ENCODE measurements around the gene FBRSL1. TPM values are rescaled to one million over a fixed set of nuclear protein-coding genes. Genes with fewer than 3 reads are reported as not detected.

Gene FBRSL1
- total RNA-seq, 1 experiment from 2014 or later: 130 TPM

GRCh38 chr12:132452596-132453350 lies 37.2 kb upstream of the FBRSL1 start:
- Histone ChIP-seq H3K27me3 (replicated peaks; ENCODE audit: insufficient read depth, low read depth, low read length, poor library complexity) (no peaks in the 10 kb centered on the region), H3K4me3 (ENCODE audit: low read depth, low read length, poor library complexity, severe bottlenecking) (no peak overlapping the region), H3K9me3 (ENCODE audit: low read depth, low read length, poor library complexity, severe bottlenecking) (no peaks in the 10 kb centered on the region), H3K27ac (ENCODE audit: low read depth, low read length, poor library complexity, severe bottlenecking) (no peak overlapping the region), H3K4me1 (ENCODE audit: insufficient read depth, low read length, poor library complexity, severe bottlenecking) (no peaks in the 10 kb centered on the region), H3K36me3 (ENCODE audit: insufficient read depth, low read length, poor library complexity, severe bottlenecking) (no peaks in the 10 kb centered on the region)
- POLR2A ChIA-PET (ENCODE audit: low non-redundant PET): no interaction called here
- TF ChIP-seq CTCF (conservative IDR thresholded peaks at IDR 0.05; ENCODE audit: low read depth, low read length): no peak
- no peak for DNase-seq (ENCODE audit: low spot score)
- BruUV-seq (replicated peaks): no TSS peak
- intact Hi-C loops (cut with micrococcal nuclease; ENCODE audit: unreplicated experiment): no loop called here
- CTCF ChIA-PET: no interaction called here

- BruUV-seq (replicated peaks): no TSS peak
- ChIA-PET POLR2A (ENCODE audit: low non-redundant PET) (no interaction called here), CTCF (no interaction called here)
- intact Hi-C loops (cut with micrococcal nuclease; ENCODE audit: unreplicated experiment): no loop called here
- Histone ChIP-seq H3K9me3 (ENCODE audit: low read depth, low read length, poor library complexity, severe bottlenecking) (no peaks in the 10 kb centered on the region), H3K27ac (ENCODE audit: low read depth, low read length, poor library complexity, severe bottlenecking) (no peak overlapping the region), H3K4me3 (ENCODE audit: low read depth, low read length, poor library complexity, severe bottlenecking) (no peak overlapping the region), H3K4me1 (ENCODE audit: insufficient read depth, low read length, poor library complexity, severe bottlenecking) (no peaks in the 10 kb centered on the region), H3K36me3 (ENCODE audit: insufficient read depth, low read length, poor library complexity, severe bottlenecking) (no peaks in the 10 kb centered on the region), H3K27me3 (replicated peaks; ENCODE audit: insufficient read depth, low read depth, low read length, poor library complexity) (no peaks in the 10 kb centered on the region)
- TF ChIP-seq EZH2 (IDR thresholded peaks at IDR 0.05; ENCODE audit: borderline replicate concordance, low read depth, low read length, poor library complexity, severe bottlenecking) (no peak), CTCF (conservative IDR thresholded peaks at IDR 0.05; ENCODE audit: low read depth, low read length) (no peak)
- no peak for DNase-seq (ENCODE audit: low spot score)
These were observed 36.4 kb upstream of the FBRSL1 start for GRCh38 chr12:132453361-132454192.

GRCh38 chr12:132454193-132454932 lies 35.6 kb upstream of the FBRSL1 start:
- Histone ChIP-seq H3K36me3 (ENCODE audit: insufficient read depth, low read length, poor library complexity, severe bottlenecking) (no peaks in the 10 kb centered on the region), H3K9me3 (ENCODE audit: low read depth, low read length, poor library complexity, severe bottlenecking) (no peaks in the 10 kb centered on the region), H3K4me1 (ENCODE audit: insufficient read depth, low read length, poor library complexity, severe bottlenecking) (no peaks in the 10 kb centered on the region), H3K4me3 (ENCODE audit: low read depth, low read length, poor library complexity, severe bottlenecking) (no peak overlapping the region), H3K27me3 (replicated peaks; ENCODE audit: insufficient read depth, low read depth, low read length, poor library complexity) (no peaks in the 10 kb centered on the region), H3K27ac (ENCODE audit: low read depth, low read length, poor library complexity, severe bottlenecking) (no peak overlapping the region)
- ChIA-PET CTCF (no interaction called here), POLR2A (ENCODE audit: low non-redundant PET) (no interaction called here)
- TF ChIP-seq EZH2 (IDR thresholded peaks at IDR 0.05; ENCODE audit: borderline replicate concordance, low read depth, low read length, poor library complexity, severe bottlenecking): no peak
- no peak for TF ChIP-seq CTCF (conservative IDR thresholded peaks at IDR 0.05; ENCODE audit: low read depth, low read length)
- BruUV-seq (replicated peaks): no TSS peak
- DNase-seq (ENCODE audit: low spot score): no peak
- intact Hi-C loops (cut with micrococcal nuclease; ENCODE audit: unreplicated experiment): no loop called here
